HG03439 (cell line): Measurements from ENCODE around the gene RBM41.
"Not testable (repeated sequence)": the region's sequence is repeated elsewhere in the genome, so short reads cannot be mapped to it uniquely, and the experiment has no call there.

ENCODE experiments used
- ATAC-seq: cut with Tn5 transposase; IDR thresholded peaks from one replicate; pipeline ENCODE4 v1.9.1; 2021; ENCODE audit warnings: mild to moderate bottlenecking, moderate library complexity; ENCODE audit not compliant: unreplicated experiment

Gene RBM41

GRCh38 chrX:107118322-107119147 lies at the start of gene RBM41:
TSS of gene RBM41 (minus strand) at chrX:107118822. CDS start at chrX:107118773, 49 bp downstream.
- ATAC-seq: peak; percentile 99

GRCh38 chrX:107168257-107168656 lies 49.6 kb upstream of the RBM41 start:
- no peak for ATAC-seq

- no peak for ATAC-seq
Observed at GRCh38 chrX:107167163-107167921, 48.7 kb upstream of the RBM41 start.

- ATAC-seq: not testable (repeated sequence)
Observed at GRCh38 chrX:107157618-107158017, 39.0 kb upstream of the RBM41 start.

- ATAC-seq: not testable (repeated sequence)
Observed at GRCh38 chrX:107155621-107156430, 37.2 kb upstream of the RBM41 start.

GRCh38 chrX:107154787-107155620 lies 36.4 kb upstream of the RBM41 start:
- no peak for ATAC-seq

GRCh38 chrX:107153005-107153404 lies 34.4 kb upstream of the RBM41 start:
- no peak for ATAC-seq

- ATAC-seq: no peak
Observed at GRCh38 chrX:107146670-107147069, 28.0 kb upstream of the RBM41 start.

- no peak for ATAC-seq
Observed at GRCh38 chrX:107135965-107136307, 17.3 kb upstream of the RBM41 start.

GRCh38 chrX:107135049-107135964 lies 16.7 kb upstream of the RBM41 start:
- no peak for ATAC-seq

- ATAC-seq: no peak
Observed at GRCh38 chrX:107123750-107124149, 5.1 kb upstream of the RBM41 start.

GRCh38 chrX:107119283-107119682 lies 661 bp upstream of the RBM41 start:
- ATAC-seq: no peak

GRCh38 chrX:107117993-107118321 lies 665 bp downstream of the RBM41 start:
- no peak for ATAC-seq

- ATAC-seq: no peak
Observed at GRCh38 chrX:107107459-107107858, 11.2 kb downstream of the RBM41 start.

GRCh38 chrX:107102980-107103379 lies 15.6 kb downstream of the RBM41 start:
- ATAC-seq: no peak

- no peak for ATAC-seq
Observed at GRCh38 chrX:107076158-107076557, 42.5 kb downstream of the RBM41 start.

- ATAC-seq: not testable (repeated sequence)
Observed at GRCh38 chrX:107057731-107058130, 60.9 kb downstream of the RBM41 start.

- ATAC-seq: no peak
Observed at GRCh38 chrX:107054978-107055377, 63.6 kb downstream of the RBM41 start.

- no peak for ATAC-seq
Observed at GRCh38 chrX:107050195-107050709, 68.4 kb downstream of the RBM41 start.
